Endothelial cell of umbilical vein (primary cell): Measurements from ENCODE around the gene S100A11.
"Not testable (repeated sequence)": the region's sequence is repeated elsewhere in the genome, so short reads cannot be mapped to it uniquely, and the experiment has no call there.

ENCODE experiments used
- CTCF ChIP-seq, 2 donors: IDR thresholded peaks; 1 replicate in 1 of 2; 2 replicates in 1 of 2; pipeline ENCODE4 v1.5.1; 2011; ENCODE audit warnings: low read length in 2 of 2, mild to moderate bottlenecking in 2 of 2, moderate library complexity in 2 of 2, control low read depth in 1 of 2, inconsistent platforms in 1 of 2, low read depth in 1 of 2; ENCODE audit not compliant: insufficient read depth in 1 of 2; ENCODE audit errors: extremely low read depth in 1 of 2
- EZH2 ChIP-seq: IDR thresholded peaks from 2 replicates; pipeline ENCODE4 v1.6.1; 2012; ENCODE audit warnings: borderline replicate concordance, low read depth, mild to moderate bottlenecking, moderate library complexity, low read length, inconsistent platforms; ENCODE audit not compliant: severe bottlenecking
- GATA2 ChIP-seq: IDR thresholded peaks from 2 replicates; pipeline ENCODE4 v1.7.0; 2011; ENCODE audit warnings: low read depth, mild to moderate bottlenecking, moderate library complexity, mixed read lengths, low read length; ENCODE audit not compliant: insufficient read length, insufficient read depth
- POLR2A ChIP-seq: IDR thresholded peaks from 2 replicates; pipeline ENCODE4 v1.6.1; 2012; ENCODE audit warnings: low read depth, mild to moderate bottlenecking, control low read depth, low read length
- POLR2AphosphoS5 ChIP-seq: IDR thresholded peaks from 2 replicates; pipeline ENCODE4 v1.6.1; 2012; ENCODE audit warnings: low read depth, mild to moderate bottlenecking, control low read depth, low read length, moderate library complexity; ENCODE audit not compliant: insufficient read depth
- TF ChIP-seq, protein P1 (sequence below): IDR thresholded peaks from 2 replicates; pipeline ENCODE4 v1.6.1; 2011; ENCODE audit not compliant: insufficient read depth, insufficient read length

- TF ChIP-seq, protein P1, sequence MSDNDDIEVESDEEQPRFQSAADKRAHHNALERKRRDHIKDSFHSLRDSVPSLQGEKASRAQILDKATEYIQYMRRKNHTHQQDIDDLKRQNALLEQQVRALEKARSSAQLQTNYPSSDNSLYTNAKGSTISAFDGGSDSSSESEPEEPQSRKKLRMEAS = not testable (repeated sequence)
- not testable (repeated sequence) for TF ChIP-seq CTCF (IDR thresholded peaks at IDR 0.05; ENCODE audit: extremely low read depth in 1 of 2, insufficient read depth in 1 of 2, low read depth in 1 of 2, low read length in 2 of 2); POLR2A; POLR2AphosphoS5; EZH2; GATA2
Observed at GRCh38 chr1:152081026-152081425, 44.2 kb upstream of the S100A11 start.
